ENCODE results near the gene UIMC1.

UIMC1 gene

DNA sequence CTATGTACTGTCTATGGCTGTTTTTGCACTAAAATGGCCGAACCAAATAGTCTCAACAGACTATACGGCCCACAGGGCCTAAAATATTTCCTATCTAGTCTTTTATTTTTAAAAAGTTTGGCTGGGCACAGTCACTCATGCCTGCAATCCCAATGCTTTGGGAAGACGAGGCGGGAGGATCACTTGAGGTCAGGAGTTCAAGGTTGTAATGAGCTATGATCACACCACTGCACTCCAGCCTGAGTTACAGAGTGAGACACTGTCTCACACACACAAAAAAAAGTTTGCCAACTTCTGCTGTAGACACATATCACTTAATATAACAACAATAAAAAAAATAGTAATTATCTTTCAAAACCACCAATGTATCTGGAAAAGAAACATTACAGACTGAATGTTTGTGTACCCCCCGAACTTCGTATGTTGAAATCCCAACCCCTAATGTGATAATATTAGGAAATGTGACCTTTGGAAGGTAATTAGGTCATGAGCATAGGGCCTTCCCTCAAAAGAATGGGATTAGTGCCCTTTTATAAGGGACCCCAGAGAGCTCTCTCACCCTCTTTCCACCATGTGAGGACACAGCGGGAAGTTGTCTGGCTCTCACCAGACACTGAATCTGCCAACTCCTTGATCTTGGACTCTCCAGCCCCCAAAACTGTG, 53.9 kb downstream of the UIMC1 start:
- DNase-seq = no peak

DNA sequence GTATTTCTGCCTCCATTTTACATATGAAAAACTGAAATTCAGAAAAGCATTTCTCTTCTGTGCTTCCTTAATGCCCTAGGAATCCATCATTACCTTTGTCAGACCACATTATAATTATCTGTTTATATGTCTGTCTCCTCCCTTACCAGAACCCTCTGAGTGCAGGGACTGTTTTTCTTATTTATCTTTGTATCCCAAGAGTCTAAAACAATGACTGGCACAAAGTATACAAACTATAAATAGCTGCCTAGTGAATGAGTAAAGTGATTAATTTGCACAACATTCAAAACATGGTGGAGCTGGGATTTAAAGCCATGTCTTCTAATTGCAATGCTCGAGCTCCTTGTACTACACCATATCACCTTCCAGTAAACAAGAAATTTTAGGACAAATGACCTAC, 58.1 kb downstream of the UIMC1 start:
- DNase-seq = no peak

DNA sequence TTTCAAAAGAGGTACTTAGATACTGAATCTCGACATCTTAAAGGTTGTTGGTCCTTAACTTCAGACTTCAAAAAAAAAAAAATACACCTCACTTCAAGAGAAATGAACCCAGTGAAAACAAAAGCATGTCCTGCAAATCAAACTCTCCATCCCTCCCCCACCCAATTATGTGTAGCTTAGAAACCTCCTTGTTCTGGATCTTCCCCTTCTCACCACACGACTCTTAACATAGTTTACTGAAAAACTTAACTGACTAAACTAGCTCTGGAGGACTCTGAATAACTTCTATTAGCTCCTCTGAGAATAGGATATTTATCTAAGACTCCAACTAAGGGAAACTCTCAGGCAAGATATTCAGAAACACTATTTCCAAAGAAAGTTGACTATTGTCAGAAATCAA, 58.7 kb downstream of the UIMC1 start:
- DNase-seq = no peak

DNA sequence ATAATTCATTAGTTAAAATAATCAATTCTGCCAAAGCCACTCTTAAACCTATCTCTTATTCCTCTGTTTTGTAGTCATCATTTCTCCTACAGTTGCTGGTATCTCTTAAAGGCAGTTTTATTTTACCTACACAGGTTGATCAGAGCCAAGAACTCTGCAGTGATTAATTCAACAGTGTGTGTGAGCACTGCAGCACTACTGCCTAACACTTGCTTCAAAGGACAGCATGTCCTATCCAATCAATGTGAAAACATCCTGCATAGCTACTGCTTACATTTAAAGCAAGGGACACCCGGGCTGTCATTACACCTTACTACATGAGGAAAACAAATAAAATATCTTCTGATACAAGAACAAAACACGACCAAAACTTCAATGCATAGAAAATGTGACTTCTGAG, 62.3 kb downstream of the UIMC1 start:
- DNase-seq = no peak

DNA sequence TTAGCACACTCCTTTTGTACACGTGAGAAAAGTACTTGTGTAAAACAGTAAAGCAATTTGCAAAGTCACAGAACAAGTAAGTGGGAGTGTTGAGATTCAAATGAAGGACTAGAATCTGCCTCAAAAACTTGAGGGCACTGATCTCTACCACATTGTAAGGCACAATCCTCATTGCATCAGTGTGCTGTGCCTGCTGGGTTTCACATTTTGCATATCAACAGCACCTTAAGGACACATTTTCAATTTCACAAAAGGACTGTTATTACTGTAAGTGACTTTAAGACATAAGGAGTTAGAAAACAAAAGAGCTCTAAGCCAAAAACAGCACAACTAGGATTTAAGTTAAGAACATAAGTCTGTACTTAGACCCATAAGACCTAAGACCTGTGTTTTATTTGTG, 62.8 kb downstream of the UIMC1 start:
- DNase-seq = no peak

DNA sequence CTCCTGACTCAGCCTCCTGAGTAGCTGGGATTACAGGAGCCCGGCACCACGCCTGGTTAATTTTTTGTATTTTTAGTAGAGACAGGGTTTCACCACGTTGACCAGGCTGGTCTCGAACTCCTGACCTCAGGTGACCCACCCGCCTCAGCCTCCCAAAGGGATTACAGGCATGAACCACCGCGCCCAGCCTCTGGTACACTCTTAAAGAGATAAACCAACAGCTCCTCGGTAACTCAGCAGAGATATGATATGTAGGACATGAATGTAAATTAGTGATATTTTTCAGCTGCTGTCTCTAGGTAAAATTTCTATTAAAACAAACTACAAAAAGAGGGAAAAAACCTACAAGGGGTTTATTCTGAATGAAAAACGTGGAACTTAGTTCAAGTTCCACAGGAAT, 64.6 kb downstream of the UIMC1 start:
- DNase-seq = no peak

- DNase-seq = no peak
These were observed 68.1 kb downstream of the UIMC1 start for GRCh38 chr5:176938472-176938871.

- no peak for DNase-seq
These were observed 71.6 kb downstream of the UIMC1 start for GRCh38 chr5:176935017-176935416.

GRCh38 chr5:176934309-176934930, 72.2 kb downstream of the UIMC1 start:
- DNase-seq = peak; percentile 1

DNA sequence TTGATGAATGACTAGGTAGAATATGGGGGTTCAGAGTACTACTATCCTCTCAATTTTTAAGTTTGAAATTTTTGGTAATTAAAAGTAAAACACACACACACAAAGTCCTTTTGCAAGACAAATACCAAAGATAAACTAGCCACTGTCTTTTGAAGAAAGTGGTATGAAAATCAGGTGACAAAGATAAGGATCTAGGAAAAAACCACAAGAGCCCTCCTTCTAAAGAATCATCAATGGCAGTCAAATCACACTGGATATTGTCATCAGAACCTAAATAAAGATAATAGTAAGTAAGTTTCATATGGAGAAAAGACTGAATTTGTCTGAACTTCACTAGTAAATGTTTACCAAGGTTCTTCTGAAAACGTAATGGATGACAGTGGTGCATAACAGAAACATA, 76.9 kb downstream of the UIMC1 start:
- DNase-seq = no peak

- DNase-seq = no peak
These were observed 79.0 kb downstream of the UIMC1 start for GRCh38 chr5:176927562-176927961.

- DNase-seq = no peak
These were observed 83.8 kb downstream of the UIMC1 start for GRCh38 chr5:176922817-176923216.

DNA sequence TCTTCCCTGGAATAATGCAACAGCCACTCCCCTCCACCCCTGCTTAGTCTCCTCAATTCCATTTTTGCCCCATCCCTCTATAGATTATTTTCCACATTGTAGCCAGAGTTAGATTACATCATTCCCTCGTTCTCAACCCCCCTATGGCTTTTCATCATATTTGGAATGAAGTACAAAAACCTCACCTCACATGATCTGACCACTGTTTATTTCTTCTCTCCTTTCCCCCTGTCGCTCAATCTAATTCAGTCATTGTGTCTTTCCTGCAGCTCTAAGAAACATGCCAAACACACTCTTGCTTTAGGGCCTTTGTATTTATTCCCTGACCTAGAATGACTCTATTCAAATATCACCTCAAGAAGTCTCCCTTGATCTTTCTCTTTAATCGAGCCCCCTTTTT, 84.9 kb downstream of the UIMC1 start:
- no peak for DNase-seq

GRCh38 chr5:176918613-176919012, 88.0 kb downstream of the UIMC1 start:
- no peak for DNase-seq

DNA sequence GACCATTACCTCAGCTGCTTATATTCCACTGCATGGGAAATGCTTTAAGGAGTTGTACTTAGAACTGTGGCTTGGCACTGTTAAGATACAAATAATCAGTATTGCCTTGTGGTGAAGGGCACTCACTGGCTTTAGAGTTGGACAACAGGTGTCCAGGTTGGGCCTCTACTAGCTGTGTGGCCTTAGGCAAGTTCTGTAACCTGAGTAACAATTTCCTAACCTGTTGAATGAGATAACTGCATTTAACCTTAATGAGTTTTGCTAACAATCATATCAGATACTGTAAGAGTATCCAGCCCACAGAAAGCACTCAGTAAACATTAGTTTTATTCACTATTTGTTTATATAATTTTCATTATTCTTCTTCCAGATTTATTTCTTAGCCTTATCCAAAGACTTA, 90.2 kb downstream of the UIMC1 start:
- no peak for DNase-seq

GRCh38 chr5:176915906-176916305, 90.7 kb downstream of the UIMC1 start:
- DNase-seq = peak; percentile 46

- no peak for DNase-seq
These were observed 94.5 kb downstream of the UIMC1 start for GRCh38 chr5:176912115-176912514.

DNA sequence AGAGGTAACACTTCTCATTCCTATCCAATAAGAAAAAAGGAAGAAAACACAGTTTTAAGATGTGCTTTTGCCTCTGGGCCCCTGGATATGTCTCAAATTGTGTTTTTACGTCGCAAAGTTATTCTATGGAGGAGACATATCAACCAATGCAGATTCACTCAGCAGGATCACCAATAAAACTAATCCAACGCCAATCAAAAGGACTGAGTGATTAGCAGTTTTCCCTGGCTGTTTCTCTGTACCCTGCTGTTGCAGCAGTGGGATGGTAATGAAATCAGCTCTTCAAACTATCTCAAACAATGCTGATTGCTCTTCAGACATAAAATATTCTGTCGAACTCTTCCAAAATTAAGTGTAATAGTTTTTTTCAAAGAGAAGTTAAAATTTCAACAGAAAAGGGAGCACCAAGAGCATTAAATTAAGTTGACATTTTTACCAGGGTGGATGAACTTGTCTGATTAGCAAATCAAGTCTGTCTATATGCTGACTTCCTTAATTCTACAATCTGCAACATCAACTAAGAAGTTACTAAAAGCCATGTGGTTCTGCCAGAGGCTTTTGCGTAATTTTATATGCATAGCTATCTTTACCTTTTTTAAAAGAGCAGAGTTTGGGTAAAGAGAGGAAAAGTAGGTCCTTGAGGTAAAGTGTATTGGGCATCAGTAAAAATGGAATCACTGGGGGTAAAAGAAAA, 97.8 kb downstream of the UIMC1 start:
- no peak for DNase-seq

DNA sequence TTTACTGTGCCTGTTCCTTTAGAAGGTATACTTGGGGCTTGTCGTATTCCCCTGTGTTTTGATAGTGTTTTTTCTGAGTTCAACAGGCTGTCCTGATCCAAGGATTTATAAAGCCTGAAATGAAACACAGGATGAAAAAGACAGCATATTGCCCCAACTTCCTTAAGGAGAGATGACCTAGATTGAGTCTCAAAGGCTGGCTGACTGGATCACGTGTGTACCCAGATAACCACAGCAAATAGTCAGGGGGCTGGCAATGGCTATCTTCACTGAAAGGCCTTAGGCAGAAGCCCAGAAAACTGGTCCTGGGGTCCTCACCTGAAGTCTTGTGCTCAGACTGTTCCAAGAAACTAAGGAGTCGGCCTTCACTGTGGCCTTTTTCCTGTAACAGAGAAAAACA, 99.8 kb downstream of the UIMC1 start:
- DNase-seq = no peak

DNA sequence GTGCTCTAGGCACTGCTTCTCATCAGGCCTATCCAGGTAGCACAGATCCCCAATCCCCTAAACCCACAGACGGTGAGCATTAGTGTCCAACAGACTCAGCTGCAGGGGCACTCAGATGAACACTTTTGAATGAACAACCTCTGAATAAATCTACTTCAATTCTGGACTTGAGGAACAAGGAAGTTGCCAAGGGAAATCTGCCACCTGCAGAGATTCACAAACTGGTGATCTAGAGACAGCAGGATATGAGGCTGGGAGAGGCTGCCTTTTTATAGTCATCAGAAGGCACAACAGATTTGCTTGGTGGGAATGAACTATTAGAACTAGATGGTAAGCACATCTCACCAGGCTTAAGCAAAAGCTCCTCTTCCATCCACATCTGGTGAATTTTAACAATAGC, 100.5 kb downstream of the UIMC1 start:
- DNase-seq = no peak

DNA sequence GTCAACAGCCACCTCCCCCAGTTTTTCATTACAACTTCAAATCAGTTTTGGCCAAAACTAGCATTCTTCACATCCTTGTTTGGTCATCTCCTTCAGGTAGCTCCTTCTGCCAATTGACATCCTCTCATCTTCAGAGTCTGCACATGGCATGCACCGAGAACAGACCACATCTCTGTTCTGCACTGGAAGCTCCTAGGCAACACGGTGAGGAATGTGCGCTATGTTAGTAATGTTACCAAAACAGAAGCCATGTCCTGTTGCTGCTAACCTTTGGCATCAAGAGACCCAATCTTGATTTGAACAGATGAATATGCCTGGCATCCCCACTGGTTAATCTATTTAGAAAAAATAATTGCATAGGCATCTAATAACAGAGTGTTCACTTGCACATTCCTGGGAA, 102.3 kb downstream of the UIMC1 start:
- no peak for DNase-seq

DNA sequence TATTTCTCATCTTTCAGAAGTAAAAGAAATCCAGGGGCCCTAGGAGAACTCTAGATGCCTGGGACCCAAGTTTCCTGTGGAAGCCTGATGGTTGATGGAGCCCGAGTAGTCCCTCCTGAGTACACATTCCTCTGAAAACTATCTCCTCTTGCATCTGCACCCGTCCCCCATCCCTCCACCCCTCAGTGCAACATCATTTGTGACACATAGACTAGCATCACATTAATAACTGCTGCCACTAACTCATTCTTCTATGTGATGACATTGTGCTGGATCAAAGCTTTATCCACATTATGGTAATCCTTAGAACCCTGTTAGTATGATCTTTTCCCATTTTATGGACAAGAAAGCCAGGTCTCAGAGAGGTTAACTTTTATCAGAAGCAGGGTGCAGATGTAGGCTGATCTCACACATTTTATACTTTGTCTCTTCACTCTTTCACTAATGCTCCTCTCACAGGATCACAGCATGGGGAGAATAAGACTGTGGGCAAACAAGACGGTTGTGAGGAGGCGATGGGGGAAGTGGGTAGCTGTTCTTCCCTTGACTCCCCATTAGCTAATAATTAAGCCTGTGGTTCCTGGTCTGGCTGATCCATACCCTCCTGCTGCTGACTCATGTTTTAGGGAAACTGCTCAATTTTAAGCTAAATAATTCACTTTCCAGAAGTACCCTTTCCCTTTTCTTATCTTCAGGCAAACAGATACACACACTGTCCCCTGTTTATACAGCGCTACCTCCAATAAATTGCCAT, 103.5 kb downstream of the UIMC1 start:
- DNase-seq = no peak

- no peak for DNase-seq
These were observed 104.3 kb downstream of the UIMC1 start for GRCh38 chr5:176902102-176902814.
